PC-3 (cell line): ENCODE data around the gene TOMM7. TPM values are rescaled to one million over a fixed set of nuclear protein-coding genes. Genes with fewer than 3 reads are reported as not detected.
"Not testable (repeated sequence)": the region's sequence is repeated elsewhere in the genome, so short reads cannot be mapped to it uniquely, and the experiment has no call there.

ENCODE experiments used
- ATAC-seq: fragments of 200-7000 bp; cut with Tn5 transposase; 2 replicates; pipeline ENCODE4 v1.9.1; 2020; ENCODE audit warnings: mild to moderate bottlenecking, moderate library complexity
- BruUV-seq: library from RNA; stranded (reverse); fragments of 400-500 nt; replicated peaks from 2 replicates; lab custom pipeline; 2021; lab: Mats Ljungman, UMichigan
- CTCF ChIA-PET: fragments of 300-600 bp; sonication (Branson Sonifier 250); formaldehyde crosslinking; loops from one replicate; lab custom pipeline; 2022; ENCODE audit warnings: antibody characterized with exemption; lab: Charles Lee
- POLR2A ChIA-PET: fragments of 300-600 bp; sonication (Branson Sonifier 250); formaldehyde crosslinking; loops from one replicate; lab custom pipeline; 2022; ENCODE audit warnings: antibody characterized with exemption; ENCODE audit not compliant: unreplicated experiment; lab: Charles Lee
- DNase-seq: peaks from one replicate; pipeline ENCODE4 v3.0.0-alpha.2; 2015
- H2AFZ ChIP-seq: fragments of 300-600 bp; sonication (generic); 2 replicates; pipeline ENCODE4 v1.6.0; 2016; ENCODE audit warnings: antibody characterized with exemption, low read length
- H3F3A ChIP-seq: fragments of 300-600 bp; sonication (generic); one replicate; pipeline ENCODE4 v1.6.0; 2017; ENCODE audit warnings: antibody characterized with exemption, low read length, control low read depth, mild to moderate bottlenecking; ENCODE audit not compliant: unreplicated experiment
- H3K27ac ChIP-seq: fragments of 300-600 bp; sonication (generic); 2 replicates; pipeline ENCODE4 v1.5.1; 2016; ENCODE audit warnings: mild to moderate bottlenecking, low read length
- H3K27me3 ChIP-seq: fragments of 300-600 bp; sonication (generic); 2 replicates; pipeline ENCODE4 v1.6.1; 2016; ENCODE audit warnings: low read length, mixed read lengths
- H3K36me3 ChIP-seq: fragments of 300-600 bp; sonication (generic); 2 replicates; pipeline ENCODE4 v1.6.1; 2016; ENCODE audit warnings: low read depth, mixed run types, low read length, mixed read lengths
- H3K4me1 ChIP-seq: fragments of 300-600 bp; sonication (generic); 2 replicates; pipeline ENCODE4 v1.5.1; 2016; ENCODE audit warnings: low read length; ENCODE audit not compliant: insufficient read depth
- H3K4me2 ChIP-seq: fragments of 300-600 bp; sonication (generic); 2 replicates; pipeline ENCODE4 v1.6.0; 2016; ENCODE audit warnings: low read length
- H3K4me3 ChIP-seq: fragments of 300-600 bp; sonication (generic); 2 replicates; pipeline ENCODE4 v1.5.1; 2016; ENCODE audit warnings: mild to moderate bottlenecking, low read length, mixed read lengths
- H3K79me2 ChIP-seq: fragments of 300-600 bp; sonication (generic); 2 replicates; pipeline ENCODE4 v1.6.1; 2017; ENCODE audit warnings: low read length, mixed read lengths
- H3K9ac ChIP-seq: fragments of 300-600 bp; sonication (generic); 2 replicates; pipeline ENCODE4 v1.6.0; 2016; ENCODE audit warnings: mild to moderate bottlenecking, low read length
- H3K9me2 ChIP-seq: fragments of 300-600 bp; sonication (generic); replicated peaks from 2 replicates; pipeline ENCODE4 v1.6.1; 2016; ENCODE audit warnings: mixed run types, low read length, mixed read lengths
- H3K9me3 ChIP-seq: fragments of 300-600 bp; sonication (generic); 2 replicates; pipeline ENCODE4 v1.6.1; 2016; ENCODE audit warnings: low read length, mixed read lengths
- H4K20me1 ChIP-seq: fragments of 300-600 bp; sonication (generic); 2 replicates; pipeline ENCODE4 v1.6.1; 2016; ENCODE audit warnings: low read length, mixed read lengths
- CTCF ChIP-seq: fragments of 300-600 bp; sonication (generic); conservative IDR thresholded peaks from 2 replicates; pipeline ENCODE4 v1.5.1; 2017; ENCODE audit warnings: antibody characterized with exemption, low read depth, mild to moderate bottlenecking, low read length
- EZH2 ChIP-seq: fragments of 300-600 bp; sonication (generic); IDR thresholded peaks from one replicate; pipeline ENCODE4 v1.6.1; 2017; ENCODE audit warnings: antibody characterized with exemption, mild to moderate bottlenecking, low read length; ENCODE audit not compliant: unreplicated experiment
- EZH2phosphoT487 ChIP-seq: fragments of 300-600 bp; sonication (generic); IDR thresholded peaks from 2 replicates; pipeline ENCODE4 v1.6.1; 2018; ENCODE audit warnings: mild to moderate bottlenecking, antibody characterized with exemption, low read length, borderline replicate concordance
- intact Hi-C: fragments of 100-400 bp; cut with micrococcal nuclease; formaldehyde crosslinking; loops from 2 replicates; pipeline ENCODE4 v1.9.0; 2023
- total RNA-seq: library from RNA; depleted of rRNA; stranded (reverse); fragments of >200 nt; gene quantifications from 2 replicates; pipeline ENCODE4 v1.2.3, GENCODE V29; 2014

Gene TOMM7
- total RNA-seq, 1 experiment from 2014 or later, result 151 TPM

- Histone ChIP-seq H3K4me3 (no peak overlapping the region), H4K20me1 (no peaks in the 10 kb centered on the region), H3K27me3 (no peaks in the 10 kb centered on the region), H3K79me2 (no peaks in the 10 kb centered on the region), H3K4me1 (no peaks in the 10 kb centered on the region), H3K27ac (no peak overlapping the region), H2AFZ (no peak overlapping the region), H3K9me2 (no peaks in the 10 kb centered on the region), H3K4me2 (no peak overlapping the region), H3F3A (no peaks in the 10 kb centered on the region), H3K9ac (no peak overlapping the region), H3K36me3 (no peaks in the 10 kb centered on the region), H3K9me3 (no peaks in the 10 kb centered on the region)
- ChIA-PET CTCF (no interaction called here), POLR2A (no interaction called here)
- TF ChIP-seq EZH2phosphoT487 (no peak), EZH2 (no peak), CTCF (no peak)
- intact Hi-C loops, result no loop called here
- DNase-seq, result no peak
- ATAC-seq, result no peak
- no TSS peak for BruUV-seq
Measured at GRCh38 chr7:22793593-22794462, 28.8 kb downstream of the TOMM7 start.

- POLR2A ChIA-PET, result no interaction called here
- Histone ChIP-seq H3K27ac (no peak overlapping the region), H3K9me3 (no peaks in the 10 kb centered on the region), H3K9me2 (no peaks in the 10 kb centered on the region), H3K36me3 (no peaks in the 10 kb centered on the region), H3F3A (no peaks in the 10 kb centered on the region), H3K4me3 (no peak overlapping the region), H2AFZ (no peak overlapping the region), H3K79me2 (no peaks in the 10 kb centered on the region), H4K20me1 (no peaks in the 10 kb centered on the region), H3K4me2 (no peak overlapping the region), H3K9ac (no peak overlapping the region), H3K27me3 (no peaks in the 10 kb centered on the region), H3K4me1 (no peaks in the 10 kb centered on the region)
- intact Hi-C loops, result no loop called here
- CTCF ChIA-PET, result interaction anchor here (2.1 kb wide), 1 partner anchor 9 kb away, joined by 5 read pairs; no protein-coding TSS in a partner anchor
- DNase-seq, result no peak
- peak; percentile 58 for ATAC-seq
- no TSS peak for BruUV-seq
- TF ChIP-seq EZH2phosphoT487 (no peak), EZH2 (no peak), CTCF (no peak)
Measured at GRCh38 chr7:22791204-22792158, 31.2 kb downstream of the TOMM7 start.

- H3K9me2 ChIP-seq, intact Hi-C loops, H2AFZ ChIP-seq, H3K4me1 ChIP-seq, DNase-seq, H4K20me1 ChIP-seq, CTCF ChIA-PET, H3K9ac ChIP-seq, H3K4me2 ChIP-seq, H3K27ac ChIP-seq, ATAC-seq, H3K79me2 ChIP-seq, H3K9me3 ChIP-seq, H3F3A ChIP-seq, POLR2A ChIA-PET, BruUV-seq, H3K36me3 ChIP-seq, H3K4me3 ChIP-seq, H3K27me3 ChIP-seq: not testable (repeated sequence)
Measured at GRCh38 chr7:22790640-22791039, 32.0 kb downstream of the TOMM7 start.
